ENCODE data around the gene ACSL1. TPM values are rescaled to one million over a fixed set of nuclear protein-coding genes. Genes with fewer than 3 reads are reported as not detected.
A peak's percentile ranks its signal among the peaks of the same experiment; 100 is the strongest.
"Not testable (repeated sequence)": the region's sequence is repeated elsewhere in the genome, so short reads cannot be mapped to it uniquely, and the experiment has no call there.

Gene ACSL1
- total RNA-seq, 1 donor from 2014 or later: 42.9 TPM

GRCh38 chr4:184747034-184747830, 78.5 kb downstream of the ACSL1 start:
- TF ChIP-seq CTCF (IDR thresholded peaks at IDR 0.05; ENCODE audit: insufficient read depth, low read length, poor library complexity, severe bottlenecking): no peak
- H3K36me3 ChIP-seq (ENCODE audit: control insufficient read depth, insufficient read depth, low read length): no peaks in the 10 kb centered on the region
- no peak for DNase-seq (ENCODE audit: low read depth)
- no peaks in the 10 kb centered on the region for H3K27me3 ChIP-seq (ENCODE audit: control insufficient read depth, insufficient read depth, low read length)
- no peak overlapping the region for H3K4me3 ChIP-seq (ENCODE audit: low read depth, low read length)

- TF ChIP-seq CTCF (IDR thresholded peaks at IDR 0.05; ENCODE audit: insufficient read depth, low read length, poor library complexity, severe bottlenecking): peak; percentile 88
Observed at GRCh38 chr4:184745831-184746795, 79.7 kb downstream of the ACSL1 start.

GRCh38 chr4:184744236-184744635, 81.5 kb downstream of the ACSL1 start:
- no peak for TF ChIP-seq CTCF (IDR thresholded peaks at IDR 0.05; ENCODE audit: insufficient read depth, low read length, poor library complexity, severe bottlenecking)
- Histone ChIP-seq H3K27me3 (ENCODE audit: control insufficient read depth, insufficient read depth, low read length) (no peaks in the 10 kb centered on the region), H3K36me3 (ENCODE audit: control insufficient read depth, insufficient read depth, low read length) (no peaks in the 10 kb centered on the region), H3K4me3 (ENCODE audit: low read depth, low read length) (no peak overlapping the region)
- DNase-seq (ENCODE audit: low read depth): no peak

More at GRCh38 chr4:184745831-184746795, 79.7 kb downstream of the ACSL1 start:
- Histone ChIP-seq H3K27me3 (ENCODE audit: control insufficient read depth, insufficient read depth, low read length) (no peaks in the 10 kb centered on the region), H3K36me3 (ENCODE audit: control insufficient read depth, insufficient read depth, low read length) (no peaks in the 10 kb centered on the region), H3K4me3 (ENCODE audit: low read depth, low read length) (no peak overlapping the region)
- peak; percentile 70 for DNase-seq (ENCODE audit: low read depth)

GRCh38 chr4:184743650-184744049, 82.1 kb downstream of the ACSL1 start:
- Histone ChIP-seq H3K4me3 (ENCODE audit: low read depth, low read length) (no peak overlapping the region), H3K36me3 (ENCODE audit: control insufficient read depth, insufficient read depth, low read length) (no peaks in the 10 kb centered on the region)

GRCh38 chr4:184741651-184742050, 84.1 kb downstream of the ACSL1 start:
- H3K4me3 ChIP-seq (ENCODE audit: low read depth, low read length); H3K36me3 ChIP-seq (ENCODE audit: control insufficient read depth, insufficient read depth, low read length); DNase-seq (ENCODE audit: low read depth); H3K27me3 ChIP-seq (ENCODE audit: control insufficient read depth, insufficient read depth, low read length): not testable (repeated sequence)

More at GRCh38 chr4:184743650-184744049, 82.1 kb downstream of the ACSL1 start:
- no peak for DNase-seq (ENCODE audit: low read depth)
- TF ChIP-seq CTCF (IDR thresholded peaks at IDR 0.05; ENCODE audit: insufficient read depth, low read length, poor library complexity, severe bottlenecking): no peak
- no peaks in the 10 kb centered on the region for H3K27me3 ChIP-seq (ENCODE audit: control insufficient read depth, insufficient read depth, low read length)

GRCh38 chr4:184740980-184741391, 84.8 kb downstream of the ACSL1 start:
- no peak for TF ChIP-seq CTCF (IDR thresholded peaks at IDR 0.05; ENCODE audit: insufficient read depth, low read length, poor library complexity, severe bottlenecking)
- no peak for DNase-seq (ENCODE audit: low read depth)
- Histone ChIP-seq H3K4me3 (ENCODE audit: low read depth, low read length) (no peak overlapping the region), H3K27me3 (ENCODE audit: control insufficient read depth, insufficient read depth, low read length) (no peaks in the 10 kb centered on the region), H3K36me3 (ENCODE audit: control insufficient read depth, insufficient read depth, low read length) (no peaks in the 10 kb centered on the region)

GRCh38 chr4:184739575-184739974, 86.2 kb downstream of the ACSL1 start:
- not testable (repeated sequence) for H3K36me3 ChIP-seq (ENCODE audit: control insufficient read depth, insufficient read depth, low read length); DNase-seq (ENCODE audit: low read depth); H3K27me3 ChIP-seq (ENCODE audit: control insufficient read depth, insufficient read depth, low read length); H3K4me3 ChIP-seq (ENCODE audit: low read depth, low read length)

Data from kidney epithelial cell (primary cell).